Sigmoid colon (tissue), 7 donors: ENCODE results near the gene ACADS. TPM values are rescaled to one million over a fixed set of nuclear protein-coding genes. Genes with fewer than 3 reads are reported as not detected.
A peak's percentile ranks its signal among the peaks of the same experiment; 100 is the strongest.

Source experiments
- DNase-seq: peaks from one replicate; pipeline ENCODE4 v3.0.0-alpha.2; 2019
- H3K27ac ChIP-seq, 4 donors: fragments of 200-600 bp; sonication (generic); one replicate each; pipeline ENCODE4 v1.5.1; 2016 to 2019; ENCODE audit warnings: mild to moderate bottlenecking in 1 of 4
- H3K27me3 ChIP-seq, 3 donors: fragments of 200-600 bp; sonication (generic); one replicate each; pipeline ENCODE4 v1.5.1; 2019; ENCODE audit warnings: mild to moderate bottlenecking in 1 of 3
- H3K36me3 ChIP-seq, 4 donors: fragments of 200-600 bp; sonication (generic); one replicate each; pipeline ENCODE4 v1.5.1; 2016 to 2019
- H3K4me1 ChIP-seq, 4 donors: fragments of 200-600 bp; sonication (generic); one replicate each; pipeline ENCODE4 v1.5.1; 2017 to 2019
- H3K4me3 ChIP-seq, 4 donors: fragments of 200-600 bp; sonication (generic); one replicate each; pipeline ENCODE4 v1.5.1; 2017 to 2019; ENCODE audit warnings: mild to moderate bottlenecking in 2 of 4, moderate library complexity in 1 of 4
- H3K9me3 ChIP-seq, 4 donors: fragments of 200-600 bp in 3 of 4; sonication (generic) in 3 of 4; one replicate each; pipeline versions ENCODE4 v1.5.1 to v1.6.1; 2013 to 2019
- EP300 ChIP-seq, 4 donors: sonication (generic); formaldehyde crosslinking; IDR thresholded peaks; one replicate each; pipeline ENCODE4 v1.6.1; 2017; ENCODE audit warnings: antibody characterized with exemption in 4 of 4
- POLR2A ChIP-seq, 2 donors: fragments of 450-650 bp; IDR thresholded peaks; one replicate each; pipeline ENCODE4 v1.6.1; 2016; ENCODE audit warnings: antibody characterized with exemption in 2 of 2, mild to moderate bottlenecking in 2 of 2, moderate library complexity in 2 of 2
- POLR2AphosphoS5 ChIP-seq, 4 donors: sonication (generic); formaldehyde crosslinking; IDR thresholded peaks; one replicate each; pipeline ENCODE4 v1.6.1; 2017; ENCODE audit warnings: antibody characterized with exemption in 4 of 4
- WGBS, 2 donors: extraction: QIAGEN DNeasy Blood & Tissue Kit; methylation state at CpG; one replicate each; pipeline ENCODE4 v1.1.7; 2013; 5-methylcytosine and 5-hydroxymethylcytosine counted together
- intact Hi-C: fragments of 100-400 bp; cut with DNase I; formaldehyde crosslinking; loops from one replicate; pipeline ENCODE4 v1.15.1; 2023
- polyA plus RNA-seq, 3 donors: library from polyadenylated mRNA; stranded (reverse); fragments of 200-250 nt; gene quantifications; one replicate each; pipeline ENCODE4 v1.2.3, GENCODE V29; 2013
- total RNA-seq, 4 donors: library from RNA; depleted of rRNA; stranded (reverse); fragments of >200 nt; gene quantifications; one replicate each; pipeline ENCODE4 v1.1.0, GENCODE V29; 2016
- TF ChIP-seq, protein P1 (sequence below), 4 experiments: fragments of 450-650 bp in 3 of 4; fragments of 200-600 bp in 1 of 4; IDR thresholded peaks; one replicate each; pipeline ENCODE4 v1.5.1; 2016 to 2019; ENCODE audit warnings: antibody characterized with exemption in 4 of 4, mild to moderate bottlenecking in 3 of 4, moderate library complexity in 2 of 4
- donor health status: healthy with polysubstance abuse.
- donor health status: Bipolar disorder and iron deficiency.
- donor health status: healthy.

ACADS gene
- total and polyA plus RNA-seq, 7 donors, result 36.8 to 325 (median 40.3) TPM

DNA sequence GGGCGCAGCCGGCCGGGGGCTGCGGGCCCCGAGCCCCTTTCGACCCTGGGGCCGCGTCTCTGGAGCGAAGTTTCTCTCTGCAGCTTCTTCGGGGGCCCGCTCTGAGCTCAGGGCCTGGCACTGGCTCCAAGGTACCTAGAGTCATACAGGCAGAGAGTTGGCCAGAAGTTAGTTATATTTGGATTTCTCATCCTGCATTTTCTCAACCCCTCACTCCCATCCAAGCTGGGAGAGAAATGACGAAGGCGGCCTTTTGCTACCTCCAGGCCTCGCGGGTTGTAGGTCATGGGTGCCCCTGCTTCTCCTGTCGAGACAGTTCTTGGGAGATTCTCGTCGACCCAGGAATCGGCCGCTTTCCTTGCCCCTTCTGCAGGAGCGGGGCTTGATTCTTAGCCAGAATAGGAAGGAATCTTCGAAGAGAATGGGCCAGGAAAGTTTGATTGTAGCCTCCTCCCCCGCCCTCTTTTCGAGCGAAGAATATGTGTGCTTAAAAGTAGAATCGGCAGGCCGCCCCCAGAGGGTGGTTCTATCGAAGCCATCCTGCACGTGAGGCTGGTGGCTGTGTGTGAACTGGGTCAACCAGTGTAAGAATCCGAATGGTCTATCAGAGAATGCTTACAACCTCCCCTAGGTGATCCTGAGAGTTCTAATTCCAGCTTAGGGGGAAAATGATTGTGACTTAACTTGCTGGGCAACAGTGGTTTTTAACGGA is 37.9 kb upstream of the ACADS start:
- Histone ChIP-seq H3K9me3 (no peaks in the 10 kb centered on the region), H3K4me1 (peaks cover 0 to 60% (median 48%) of the 10 kb centered on the region in 4 donors), H3K27ac (peak overlapping the region; percentile 92 to 97 (median 94)), H3K36me3 (no peaks in the 10 kb centered on the region), H3K27me3 (no peaks in the 10 kb centered on the region), H3K4me3 (peak overlapping the region; percentile 77 to 100 (median 89))
- no peak for TF ChIP-seq POLR2A (IDR thresholded peaks at IDR 0.05)
- no peak for TF ChIP-seq POLR2AphosphoS5 (IDR thresholded peaks at IDR 0.05)
- TF ChIP-seq, protein P1, sequence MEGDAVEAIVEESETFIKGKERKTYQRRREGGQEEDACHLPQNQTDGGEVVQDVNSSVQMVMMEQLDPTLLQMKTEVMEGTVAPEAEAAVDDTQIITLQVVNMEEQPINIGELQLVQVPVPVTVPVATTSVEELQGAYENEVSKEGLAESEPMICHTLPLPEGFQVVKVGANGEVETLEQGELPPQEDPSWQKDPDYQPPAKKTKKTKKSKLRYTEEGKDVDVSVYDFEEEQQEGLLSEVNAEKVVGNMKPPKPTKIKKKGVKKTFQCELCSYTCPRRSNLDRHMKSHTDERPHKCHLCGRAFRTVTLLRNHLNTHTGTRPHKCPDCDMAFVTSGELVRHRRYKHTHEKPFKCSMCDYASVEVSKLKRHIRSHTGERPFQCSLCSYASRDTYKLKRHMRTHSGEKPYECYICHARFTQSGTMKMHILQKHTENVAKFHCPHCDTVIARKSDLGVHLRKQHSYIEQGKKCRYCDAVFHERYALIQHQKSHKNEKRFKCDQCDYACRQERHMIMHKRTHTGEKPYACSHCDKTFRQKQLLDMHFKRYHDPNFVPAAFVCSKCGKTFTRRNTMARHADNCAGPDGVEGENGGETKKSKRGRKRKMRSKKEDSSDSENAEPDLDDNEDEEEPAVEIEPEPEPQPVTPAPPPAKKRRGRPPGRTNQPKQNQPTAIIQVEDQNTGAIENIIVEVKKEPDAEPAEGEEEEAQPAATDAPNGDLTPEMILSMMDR (IDR thresholded peaks at IDR 0.05), result no peak
- no peak for TF ChIP-seq EP300 (IDR thresholded peaks at IDR 0.05)
- peak; percentile 66 for DNase-seq
- intact Hi-C loops, result loop anchor here (2.0 to 5.0 kb wide), 3 partner anchors 23 to 40 kb away; partner anchors contain the start of genes ACADS and UNC119B
- WGBS, 2 donors, result 0 to 1% methylated on average over 31 of the region's 31 CpGs

DNA sequence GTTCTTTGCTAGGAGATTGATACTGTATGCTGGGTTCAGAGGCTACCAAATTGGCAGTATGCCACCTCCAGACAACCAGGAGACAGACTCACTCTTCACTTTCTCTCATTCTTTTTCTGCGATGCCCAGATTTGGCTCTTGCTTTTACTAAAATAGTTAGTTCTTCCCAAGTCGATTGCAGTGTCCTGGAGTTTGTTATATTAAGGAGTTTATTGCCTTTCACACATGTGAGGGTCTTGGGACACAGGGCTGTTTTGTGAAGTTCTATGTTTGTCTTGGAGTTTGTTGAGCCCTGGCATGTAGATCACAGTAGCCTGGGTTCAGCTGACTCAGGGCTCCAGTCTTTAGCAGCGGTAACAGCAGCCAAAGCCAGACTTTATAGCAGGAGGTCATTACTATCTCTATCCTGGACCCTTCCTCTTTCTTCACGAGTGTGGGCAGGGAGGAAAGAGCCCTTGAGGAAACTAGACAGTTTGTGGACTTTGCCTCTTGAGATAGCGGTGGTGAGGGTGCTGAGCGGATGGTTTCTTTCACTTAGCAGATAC is 37.0 kb upstream of the ACADS start:
- no peaks in the 10 kb centered on the region for H3K36me3 ChIP-seq
- no peak for TF ChIP-seq POLR2AphosphoS5 (IDR thresholded peaks at IDR 0.05)
- TF ChIP-seq EP300 (IDR thresholded peaks at IDR 0.05), result no peak
- TF ChIP-seq, protein P1 (IDR thresholded peaks at IDR 0.05), result no peak
- TF ChIP-seq POLR2A (IDR thresholded peaks at IDR 0.05), result no peak
- no peaks in the 10 kb centered on the region for H3K9me3 ChIP-seq
- 3 to 13% methylated on average over 6 of the region's 6 CpGs for WGBS, 2 donors
- peak overlapping the region; percentile 92 to 97 (median 94) for H3K27ac ChIP-seq
- intact Hi-C loops, result loop anchor here (5.0 kb wide), 1 partner anchor 39 kb away; the partner anchor contains the start of gene ACADS
- no peaks in the 10 kb centered on the region for H3K27me3 ChIP-seq
- peaks cover 0 to 65% (median 53%) of the 10 kb centered on the region in 4 donors for H3K4me1 ChIP-seq
- H3K4me3 ChIP-seq, result peak overlapping the region; percentile 1 to 100 (median 89)
- DNase-seq, result no peak

DNA sequence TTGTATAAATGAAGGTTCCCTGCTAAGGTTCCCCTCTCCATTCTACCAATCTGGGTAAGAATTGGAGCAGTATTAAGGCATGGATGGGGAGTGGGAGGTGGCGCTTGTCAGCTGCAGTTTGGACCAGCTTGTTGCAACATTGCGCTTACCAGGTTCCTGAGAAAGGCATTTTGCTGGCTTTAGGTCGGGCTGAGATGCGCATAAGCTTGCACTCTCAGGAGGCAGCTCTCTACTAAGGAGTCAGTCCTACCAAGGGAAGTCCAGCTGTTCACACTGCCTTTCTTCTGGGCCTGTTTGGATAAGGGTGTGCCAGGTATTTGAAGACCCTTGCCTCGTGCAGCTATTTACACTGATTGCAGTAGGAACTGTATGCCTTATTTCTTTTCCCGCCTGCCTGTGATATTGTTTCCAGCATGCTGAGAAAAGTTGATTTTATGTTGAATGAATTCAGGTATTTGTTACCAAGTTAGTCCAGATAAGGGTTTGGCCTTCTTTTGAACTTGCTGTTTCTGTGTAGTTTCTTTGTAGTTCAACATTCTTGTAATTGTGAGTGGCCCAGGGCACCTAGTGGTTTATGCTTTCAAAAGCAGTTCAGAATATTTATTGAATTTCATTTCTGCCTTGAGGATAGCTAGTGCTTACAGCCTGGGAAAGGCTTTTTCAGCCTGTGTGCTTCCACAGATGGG is 36.1 kb upstream of the ACADS start:
- H3K27ac ChIP-seq, result peak overlapping the region in 3 of 4 donors; percentile 94 to 97 (median 95)
- peaks cover 4 to 7% (median 6%) of the 10 kb centered on the region in 4 donors for H3K36me3 ChIP-seq

DNA sequence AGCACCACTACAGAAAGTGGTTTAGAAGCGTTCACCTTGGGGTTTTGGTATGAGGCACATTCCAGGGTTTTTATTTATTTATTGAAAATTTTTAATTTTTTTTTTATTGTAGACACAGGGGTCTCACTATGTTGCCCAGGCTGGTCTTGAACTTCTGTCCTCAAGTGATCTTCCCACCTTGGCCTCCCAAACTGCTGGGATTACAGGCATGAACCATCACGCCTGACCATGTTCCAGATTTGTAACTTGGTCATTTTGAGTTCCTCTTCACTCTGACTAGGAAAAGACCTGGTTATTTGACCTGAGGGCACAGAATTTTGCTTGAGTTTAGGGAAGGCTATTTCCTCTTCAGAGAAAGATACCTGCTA is 35.6 kb upstream of the ACADS start:
- no peaks in the 10 kb centered on the region for H3K9me3 ChIP-seq
- DNase-seq, result no peak
- peaks cover 0 to 65% (median 53%) of the 10 kb centered on the region in 4 donors for H3K4me1 ChIP-seq
- TF ChIP-seq, protein P1 (IDR thresholded peaks at IDR 0.05), result no peak
- H3K36me3 ChIP-seq, result peaks cover 5 to 13% (median 10%) of the 10 kb centered on the region in 4 donors
- no peak overlapping the region for H3K4me3 ChIP-seq
- no peak overlapping the region for H3K27ac ChIP-seq
- intact Hi-C loops, result no loop called here
- 41 to 80% methylated on average over 2 of the region's 2 CpGs for WGBS, 2 donors
- H3K27me3 ChIP-seq, result no peaks in the 10 kb centered on the region

More for the DNA sequence above, 36.1 kb upstream of the ACADS start:
- Histone ChIP-seq H3K9me3 (no peaks in the 10 kb centered on the region), H3K4me1 (peaks cover 0 to 65% (median 53%) of the 10 kb centered on the region in 4 donors), H3K27me3 (no peaks in the 10 kb centered on the region), H3K4me3 (peak overlapping the region in 2 of 4 donors; percentile 99 to 100)
- WGBS, 2 donors, result 19 to 64% methylated on average over 6 of the region's 6 CpGs
- intact Hi-C loops, result loop anchor here (5.0 kb wide), 1 partner anchor 38 kb away; the partner anchor contains the start of gene ACADS
- DNase-seq, result no peak
- no peak for TF ChIP-seq POLR2A (IDR thresholded peaks at IDR 0.05)
- TF ChIP-seq EP300 (IDR thresholded peaks at IDR 0.05), result no peak
- TF ChIP-seq, protein P1 (IDR thresholded peaks at IDR 0.05), result no peak
- TF ChIP-seq POLR2AphosphoS5 (IDR thresholded peaks at IDR 0.05), result no peak
